ENCODE results near the gene RSPRY1.

The RSPRY1 gene

GRCh38 chr16:57238682-57239081, 52.6 kb downstream of the RSPRY1 start:
- Histone ChIP-seq H4K8ac (ENCODE audit: low read depth, low read length) (no peak overlapping the region), H3K79me1 (ENCODE audit: low read length) (no peaks in the 10 kb centered on the region)

DNA sequence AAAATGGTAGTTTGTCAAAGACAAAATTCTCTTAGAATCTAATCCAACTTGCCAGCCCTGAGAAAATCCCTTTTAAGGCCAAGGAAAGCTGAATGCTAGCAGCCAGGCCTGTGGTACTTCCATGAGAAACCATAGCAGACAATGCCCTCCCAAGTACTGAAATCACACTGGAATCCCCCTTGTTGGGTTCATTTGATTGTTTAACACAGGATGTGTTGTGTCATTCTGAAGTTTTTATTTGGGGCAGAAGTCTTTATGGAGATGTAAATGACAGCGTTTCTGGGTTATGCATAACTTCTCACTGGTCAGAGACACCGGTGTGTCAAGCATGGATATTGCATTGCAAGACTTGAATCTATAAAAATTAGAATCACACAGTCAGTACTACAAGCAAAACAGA, 53.0 kb downstream of the RSPRY1 start:
- Histone ChIP-seq H2BK5ac (ENCODE audit: low read depth, low read length, poor library complexity) (no peak overlapping the region), H3K14ac (ENCODE audit: low read length) (no peak overlapping the region), H2AFZ (ENCODE audit: insufficient read depth, low read length, poor library complexity) (no peak overlapping the region), H3K23ac (ENCODE audit: low read length) (no peak overlapping the region), H4K91ac (ENCODE audit: low read depth, low read length) (no peak overlapping the region), H3K4ac (ENCODE audit: low read depth, low read length) (no peak overlapping the region), H3K9ac (ENCODE audit: low read length) (no peak overlapping the region), H4K12ac (ENCODE audit: low read depth, low read length) (no peak overlapping the region), H3K36me3 (ENCODE audit: control insufficient read depth in 1 of 2, insufficient read depth in 2 of 2, low read length in 2 of 2) (peaks cover 8 to 17% of the 10 kb centered on the region in 2 experiments), H3K18ac (ENCODE audit: low read length) (no peak overlapping the region), H2BK12ac (ENCODE audit: low read length) (no peak overlapping the region), H3K9me3 (ENCODE audit: insufficient read depth, low read depth, low read length) (no peaks in the 10 kb centered on the region), H3K27me3 (ENCODE audit: insufficient read depth, low read length) (no peaks in the 10 kb centered on the region), H2AK5ac (ENCODE audit: low read length) (no peak overlapping the region), H3K79me1 (ENCODE audit: low read length) (no peaks in the 10 kb centered on the region), H3K4me2 (ENCODE audit: low read length) (no peak overlapping the region), H3K4me1 (ENCODE audit: control insufficient read depth in 1 of 2, insufficient read depth in 2 of 2, low read length in 2 of 2) (no peaks in the 10 kb centered on the region), H2BK120ac (ENCODE audit: insufficient read depth, low read length, poor library complexity) (no peak overlapping the region), H3K27ac (ENCODE audit: low read depth, low read length) (no peak overlapping the region), H4K8ac (ENCODE audit: low read depth, low read length) (no peak overlapping the region), H3K4me3 (ENCODE audit: low read depth, low read length) (no peak overlapping the region), H3K79me2 (ENCODE audit: control insufficient read depth, insufficient read depth, low read length, poor library complexity) (no peaks in the 10 kb centered on the region)
- no peak for DNase-seq
- no CpG with 5 or more reads among the region's 2 CpGs for WGBS (ENCODE audit: extremely low coverage, insufficient coverage, insufficient read length)

More at GRCh38 chr16:57238682-57239081, 52.6 kb downstream of the RSPRY1 start:
- H2BK12ac ChIP-seq (ENCODE audit: low read length), result no peak overlapping the region
- H4K12ac ChIP-seq (ENCODE audit: low read depth, low read length), result no peak overlapping the region
- no peaks in the 10 kb centered on the region for H3K9me3 ChIP-seq (ENCODE audit: insufficient read depth, low read depth, low read length)
- H2AFZ ChIP-seq (ENCODE audit: insufficient read depth, low read length, poor library complexity), result no peak overlapping the region
- no peaks in the 10 kb centered on the region for H3K27me3 ChIP-seq (ENCODE audit: insufficient read depth, low read length)
- H3K4me1 ChIP-seq (ENCODE audit: control insufficient read depth in 1 of 2, insufficient read depth in 2 of 2, low read length in 2 of 2), result no peaks in the 10 kb centered on the region
- H3K4me3 ChIP-seq (ENCODE audit: low read depth, low read length), result no peak overlapping the region
- H3K23ac ChIP-seq (ENCODE audit: low read length), result no peak overlapping the region
- DNase-seq, result no peak
- peaks cover 11 to 21% of the 10 kb centered on the region in 2 experiments for H3K36me3 ChIP-seq (ENCODE audit: control insufficient read depth in 1 of 2, insufficient read depth in 2 of 2, low read length in 2 of 2)
- H2BK120ac ChIP-seq (ENCODE audit: insufficient read depth, low read length, poor library complexity), result no peak overlapping the region
- WGBS (ENCODE audit: extremely low coverage, insufficient coverage, insufficient read length), result no CpG with 5 or more reads among the region's 2 CpGs
- H3K27ac ChIP-seq (ENCODE audit: low read depth, low read length), result no peak overlapping the region
- H4K91ac ChIP-seq (ENCODE audit: low read depth, low read length), result no peak overlapping the region
- no peak overlapping the region for H3K18ac ChIP-seq (ENCODE audit: low read length)
- no peak overlapping the region for H2AK5ac ChIP-seq (ENCODE audit: low read length)
- no peaks in the 10 kb centered on the region for H3K79me2 ChIP-seq (ENCODE audit: control insufficient read depth, insufficient read depth, low read length, poor library complexity)
- no peak overlapping the region for H3K4me2 ChIP-seq (ENCODE audit: low read length)
- H3K9ac ChIP-seq (ENCODE audit: low read length), result no peak overlapping the region
- no peak overlapping the region for H2BK5ac ChIP-seq (ENCODE audit: low read depth, low read length, poor library complexity)
- H3K14ac ChIP-seq (ENCODE audit: low read length), result no peak overlapping the region
- H3K4ac ChIP-seq (ENCODE audit: low read depth, low read length), result no peak overlapping the region

GRCh38 chr16:57240851-57241250, 54.7 kb downstream of the RSPRY1 start:
- Histone ChIP-seq H2AFZ (ENCODE audit: insufficient read depth, low read length, poor library complexity) (no peak overlapping the region), H4K8ac (ENCODE audit: low read depth, low read length) (no peak overlapping the region), H3K14ac (ENCODE audit: low read length) (no peak overlapping the region), H3K4me3 (ENCODE audit: low read depth, low read length) (no peak overlapping the region), H2AK5ac (ENCODE audit: low read length) (no peak overlapping the region), H3K27ac (ENCODE audit: low read depth, low read length) (no peak overlapping the region), H2BK12ac (ENCODE audit: low read length) (no peak overlapping the region), H3K36me3 (ENCODE audit: control insufficient read depth in 1 of 2, insufficient read depth in 2 of 2, low read length in 2 of 2) (peaks cover 5 to 6% of the 10 kb centered on the region in 2 experiments), H3K27me3 (ENCODE audit: insufficient read depth, low read length) (no peaks in the 10 kb centered on the region), H2BK5ac (ENCODE audit: low read depth, low read length, poor library complexity) (no peak overlapping the region), H3K9me3 (ENCODE audit: insufficient read depth, low read depth, low read length) (no peaks in the 10 kb centered on the region), H3K4me1 (ENCODE audit: control insufficient read depth in 1 of 2, insufficient read depth in 2 of 2, low read length in 2 of 2) (no peaks in the 10 kb centered on the region), H2BK120ac (ENCODE audit: insufficient read depth, low read length, poor library complexity) (no peak overlapping the region), H3K18ac (ENCODE audit: low read length) (no peak overlapping the region), H3K4me2 (ENCODE audit: low read length) (no peak overlapping the region), H3K23ac (ENCODE audit: low read length) (no peak overlapping the region), H3K79me1 (ENCODE audit: low read length) (peaks cover 3% of the 10 kb centered on the region), H4K91ac (ENCODE audit: low read depth, low read length) (no peak overlapping the region), H3K9ac (ENCODE audit: low read length) (no peak overlapping the region), H3K4ac (ENCODE audit: low read depth, low read length) (no peak overlapping the region), H4K12ac (ENCODE audit: low read depth, low read length) (no peak overlapping the region), H3K79me2 (ENCODE audit: control insufficient read depth, insufficient read depth, low read length, poor library complexity) (peaks cover 4% of the 10 kb centered on the region)
- WGBS (ENCODE audit: extremely low coverage, insufficient coverage, insufficient read length), result no CpG with 5 or more reads among the region's 2 CpGs
- DNase-seq, result no peak

- H3K4ac ChIP-seq (ENCODE audit: low read depth, low read length), result no peak overlapping the region
- no peak overlapping the region for H4K8ac ChIP-seq (ENCODE audit: low read depth, low read length)
- no peak overlapping the region for H3K14ac ChIP-seq (ENCODE audit: low read length)
- peaks cover 0 to 5% of the 10 kb centered on the region in 2 experiments for H3K36me3 ChIP-seq (ENCODE audit: control insufficient read depth in 1 of 2, insufficient read depth in 2 of 2, low read length in 2 of 2)
- H3K18ac ChIP-seq (ENCODE audit: low read length), result no peak overlapping the region
- no peak overlapping the region for H2AK5ac ChIP-seq (ENCODE audit: low read length)
- no peak overlapping the region for H3K4me3 ChIP-seq (ENCODE audit: low read depth, low read length)
- DNase-seq, result no peak
- no peak overlapping the region for H3K9ac ChIP-seq (ENCODE audit: low read length)
- no peaks in the 10 kb centered on the region for H3K4me1 ChIP-seq (ENCODE audit: control insufficient read depth in 1 of 2, insufficient read depth in 2 of 2, low read length in 2 of 2)
- H3K27me3 ChIP-seq (ENCODE audit: insufficient read depth, low read length), result no peaks in the 10 kb centered on the region
- no peak overlapping the region for H2BK120ac ChIP-seq (ENCODE audit: insufficient read depth, low read length, poor library complexity)
- H2AFZ ChIP-seq (ENCODE audit: insufficient read depth, low read length, poor library complexity), result no peak overlapping the region
- peaks cover 3% of the 10 kb centered on the region for H3K79me1 ChIP-seq (ENCODE audit: low read length)
- H2BK5ac ChIP-seq (ENCODE audit: low read depth, low read length, poor library complexity), result no peak overlapping the region
- H3K23ac ChIP-seq (ENCODE audit: low read length), result no peak overlapping the region
- no peak overlapping the region for H3K4me2 ChIP-seq (ENCODE audit: low read length)
- H3K27ac ChIP-seq (ENCODE audit: low read depth, low read length), result no peak overlapping the region
- no peak overlapping the region for H2BK12ac ChIP-seq (ENCODE audit: low read length)
- H4K12ac ChIP-seq (ENCODE audit: low read depth, low read length), result peak overlapping the region; percentile 44
- no CpG with 5 or more reads among the region's 2 CpGs for WGBS (ENCODE audit: extremely low coverage, insufficient coverage, insufficient read length)
- H3K79me2 ChIP-seq (ENCODE audit: control insufficient read depth, insufficient read depth, low read length, poor library complexity), result peaks cover 4% of the 10 kb centered on the region
- no peaks in the 10 kb centered on the region for H3K9me3 ChIP-seq (ENCODE audit: insufficient read depth, low read depth, low read length)
- H4K91ac ChIP-seq (ENCODE audit: low read depth, low read length), result no peak overlapping the region
Observed at GRCh38 chr16:57242650-57243049, 56.5 kb downstream of the RSPRY1 start.
